Fibroblast of the aortic adventitia (primary cell): ENCODE results near the gene ITGB2. TPM values are rescaled to one million over a fixed set of nuclear protein-coding genes. Genes with fewer than 3 reads are reported as not detected.
A peak's percentile ranks its signal among the peaks of the same experiment; 100 is the strongest.

Experiments used
- DNase-seq: peaks from one replicate; pipeline ENCODE4 v3.0.0-alpha.2; 2010; ENCODE audit warnings: low read depth
- H3K4me3 ChIP-seq: 2 replicates; pipeline ENCODE4 v1.5.1; 2011; ENCODE audit warnings: low read depth, mild to moderate bottlenecking, control low read depth, low read length, moderate library complexity
- total RNA-seq: library from RNA; depleted of rRNA; stranded (reverse); fragments of >200 nt; gene quantifications from 2 replicates; pipeline ENCODE4 v1.2.3, GENCODE V29; 2012; ENCODE audit warnings: low replicate concordance
- TF ChIP-seq, protein P1 (sequence below): IDR thresholded peaks from 2 replicates; pipeline ENCODE4 v1.5.1; 2011; ENCODE audit warnings: mild to moderate bottlenecking, low read length, control low read depth, inconsistent platforms; ENCODE audit not compliant: insufficient read depth

The ITGB2 gene
- total RNA-seq, 1 donor = 0.09 TPM

DNA sequence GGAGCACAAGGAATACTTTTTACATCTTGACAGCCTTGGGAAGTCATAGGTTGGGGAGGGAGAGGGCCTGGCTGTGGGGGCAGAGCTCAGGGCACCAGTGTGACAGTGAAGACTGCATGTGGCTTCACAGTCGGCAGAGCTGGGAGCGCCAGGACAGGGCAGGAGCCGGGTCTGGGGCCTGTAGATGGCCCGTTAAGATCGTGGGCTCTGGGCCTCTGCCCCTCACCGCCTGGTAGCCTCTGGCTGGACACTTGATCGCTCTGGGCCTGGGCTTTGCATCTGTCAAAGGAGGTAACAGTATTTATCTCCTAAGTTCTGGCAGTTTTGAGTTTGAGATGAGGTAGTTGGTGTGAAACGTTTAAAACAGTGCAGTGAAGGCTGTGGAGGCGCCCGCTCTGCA, 23.9 kb upstream of the ITGB2 start:
- DNase-seq = no peak
- TF ChIP-seq, protein P1, sequence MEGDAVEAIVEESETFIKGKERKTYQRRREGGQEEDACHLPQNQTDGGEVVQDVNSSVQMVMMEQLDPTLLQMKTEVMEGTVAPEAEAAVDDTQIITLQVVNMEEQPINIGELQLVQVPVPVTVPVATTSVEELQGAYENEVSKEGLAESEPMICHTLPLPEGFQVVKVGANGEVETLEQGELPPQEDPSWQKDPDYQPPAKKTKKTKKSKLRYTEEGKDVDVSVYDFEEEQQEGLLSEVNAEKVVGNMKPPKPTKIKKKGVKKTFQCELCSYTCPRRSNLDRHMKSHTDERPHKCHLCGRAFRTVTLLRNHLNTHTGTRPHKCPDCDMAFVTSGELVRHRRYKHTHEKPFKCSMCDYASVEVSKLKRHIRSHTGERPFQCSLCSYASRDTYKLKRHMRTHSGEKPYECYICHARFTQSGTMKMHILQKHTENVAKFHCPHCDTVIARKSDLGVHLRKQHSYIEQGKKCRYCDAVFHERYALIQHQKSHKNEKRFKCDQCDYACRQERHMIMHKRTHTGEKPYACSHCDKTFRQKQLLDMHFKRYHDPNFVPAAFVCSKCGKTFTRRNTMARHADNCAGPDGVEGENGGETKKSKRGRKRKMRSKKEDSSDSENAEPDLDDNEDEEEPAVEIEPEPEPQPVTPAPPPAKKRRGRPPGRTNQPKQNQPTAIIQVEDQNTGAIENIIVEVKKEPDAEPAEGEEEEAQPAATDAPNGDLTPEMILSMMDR = no peak
- H3K4me3 ChIP-seq = no peak overlapping the region

GRCh38 chr21:44943686-44944550, 23.2 kb upstream of the ITGB2 start:
- H3K4me3 ChIP-seq = no peak overlapping the region
- DNase-seq = no peak
- TF ChIP-seq, protein P1 = no peak

- no peak for DNase-seq
- no peak overlapping the region for H3K4me3 ChIP-seq
- TF ChIP-seq, protein P1 = no peak
Measured at GRCh38 chr21:44943005-44943685, 22.4 kb upstream of the ITGB2 start.

DNA sequence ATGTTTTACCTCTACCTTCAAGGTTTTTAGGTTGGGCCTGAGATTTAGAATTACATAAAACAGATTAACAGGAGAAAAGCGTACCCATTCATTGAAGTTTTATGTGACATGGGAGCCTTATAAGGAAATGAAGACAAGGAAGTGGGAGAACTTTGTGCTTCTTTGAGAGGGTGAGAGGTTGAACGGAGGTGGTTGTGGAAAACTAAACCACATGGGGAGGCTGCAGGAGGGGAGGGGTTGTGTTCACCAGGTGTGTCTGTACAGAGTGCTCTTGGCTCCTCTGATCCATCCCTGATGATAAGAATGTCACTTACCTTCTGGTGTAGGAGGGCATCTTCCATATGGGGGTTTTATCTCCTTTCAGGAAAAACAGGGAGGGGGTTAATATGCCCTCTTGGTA, 21.9 kb upstream of the ITGB2 start:
- TF ChIP-seq, protein P1 = no peak
- no peak for DNase-seq
- no peak overlapping the region for H3K4me3 ChIP-seq

- TF ChIP-seq, protein P1 = no peak
- DNase-seq = no peak
- peak overlapping the region; percentile 22 for H3K4me3 ChIP-seq
Measured at GRCh38 chr21:44941567-44941966, 20.9 kb upstream of the ITGB2 start.

DNA sequence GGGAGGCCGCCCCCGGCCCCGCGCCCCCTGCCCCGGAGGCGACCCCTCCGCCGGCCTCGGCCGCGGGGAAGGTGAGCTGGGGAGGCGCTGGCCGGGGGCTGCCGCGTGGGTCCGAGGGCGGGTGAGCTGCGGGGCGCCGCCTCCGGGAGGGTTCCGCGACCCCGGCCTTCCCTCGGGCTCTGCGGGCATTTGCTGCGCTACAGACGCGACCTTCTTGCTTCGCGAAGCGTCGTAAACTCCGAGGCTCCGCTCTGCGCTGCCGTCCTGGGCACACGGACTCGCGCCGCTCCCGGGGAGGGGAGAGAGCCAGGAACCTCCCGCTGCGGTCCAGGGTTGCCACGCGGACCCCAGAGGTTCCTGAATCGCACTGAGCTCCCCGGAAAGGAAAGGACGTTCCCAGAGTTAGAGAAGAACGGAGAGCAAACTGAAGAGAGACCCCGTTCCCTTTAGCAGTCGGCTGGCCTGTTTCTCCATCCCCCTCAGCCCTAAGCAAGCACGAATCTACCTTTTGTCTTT, 19.5 kb upstream of the ITGB2 start:
- TF ChIP-seq, protein P1 = no peak
- peak overlapping the region; percentile 92 for H3K4me3 ChIP-seq
- no peak for DNase-seq
